Tibial nerve (tissue), 4 donors: ENCODE measurements around the gene RIBC1. TPM values are rescaled to one million over a fixed set of nuclear protein-coding genes. Genes with fewer than 3 reads are reported as not detected.

Experiments
- small RNA-seq: library from RNA; depleted of rRNA; stranded (forward); fragments of <200 nt; gene quantifications from one replicate; pipeline ENCODE3, GENCODE V24; 2016
- total RNA-seq, 4 donors: library from RNA; depleted of rRNA; stranded (reverse); fragments of >200 nt; gene quantifications; one replicate each; pipeline ENCODE4 v1.1.0, GENCODE V29; 2016

Gene RIBC1
- total RNA-seq, 4 donors from 2014 or later, result 0.42 to 2.5 (median 0.44) TPM; not detected in 1

Small RNA genes within 50 kb of the gene (small RNA-seq; reads per million reads assigned to genes)
- gene MIR6857 (not detected), gene VTRNA3-1P (not detected)

Other genes starting within 250 kb of the RIBC1 start
- 100 to 1,000 TPM in 2 of 4 donors, 10 to 100 TPM in 2; 56.8 to 127 (median 112) TPM for gene KDM5C, start 197.7 kb upstream of the RIBC1 start, total RNA-seq
- 10 to 100 TPM; 20.4 to 31.8 (median 28.0) TPM for gene IQSEC2, start 141.3 kb upstream of the RIBC1 start, total RNA-seq
- gene SMC1A, start 219 bp upstream of the RIBC1 start, total RNA-seq, result 10 to 100 TPM; 22.4 to 64.3 (median 27.4) TPM
- gene HSD17B10, start 11.5 kb downstream of the RIBC1 start, total RNA-seq, result 100 to 1,000 TPM in 1 of 4 donors, 10 to 100 TPM in 3; 68.1 to 137 (median 86.0) TPM